ENCODE results near the gene SORCS3. TPM values are rescaled to one million over a fixed set of nuclear protein-coding genes. Genes with fewer than 3 reads are reported as not detected.

The SORCS3 gene
- polyA plus RNA-seq, 4 donors, result 0.07 to 0.31 TPM; not detected in 2

GRCh38 chr10:104834580-104834979, 193.5 kb downstream of the SORCS3 start:
- Histone ChIP-seq H3K27ac (ENCODE audit: low read depth in 1 of 3, low read length in 2 of 3) (no peak overlapping the region), H3K4me3 (ENCODE audit: low read depth in 1 of 3, low read length in 3 of 3) (no peak overlapping the region), H3K4me1 (ENCODE audit: control insufficient read depth in 3 of 3, insufficient read depth in 2 of 3, low read depth in 1 of 3, low read length in 2 of 3) (no peaks in the 10 kb centered on the region), H3K9me3 (ENCODE audit: control insufficient read depth in 2 of 2, insufficient read depth in 1 of 2, low read depth in 1 of 2, low read length in 1 of 2) (no peaks in the 10 kb centered on the region), H3K36me3 (ENCODE audit: control insufficient read depth in 3 of 3, insufficient read depth in 2 of 3, low read depth in 1 of 3, low read length in 3 of 3) (no peaks in the 10 kb centered on the region), H3K27me3 (ENCODE audit: control insufficient read depth in 3 of 3, insufficient read depth in 3 of 3, low read length in 3 of 3) (no peaks in the 10 kb centered on the region)
- FAIRE-seq (no peak), DNase-seq (no peak)
- WGBS, 3 donors, result 72 to 80% (median 78%) methylated on average over 1 of the region's 1 CpG

GRCh38 chr10:104835422-104835821, 194.3 kb downstream of the SORCS3 start:
- H3K27me3 ChIP-seq (ENCODE audit: control insufficient read depth in 3 of 3, insufficient read depth in 3 of 3, low read length in 3 of 3), result no peaks in the 10 kb centered on the region
- 53 to 57% (median 55%) methylated on average over 2 of the region's 2 CpGs for WGBS, 3 donors
- H3K27ac ChIP-seq (ENCODE audit: low read depth in 1 of 3, low read length in 2 of 3), result no peak overlapping the region
- H3K9me3 ChIP-seq (ENCODE audit: control insufficient read depth in 2 of 2, insufficient read depth in 1 of 2, low read depth in 1 of 2, low read length in 1 of 2), result no peaks in the 10 kb centered on the region
- no peaks in the 10 kb centered on the region for H3K36me3 ChIP-seq (ENCODE audit: control insufficient read depth in 3 of 3, insufficient read depth in 2 of 3, low read depth in 1 of 3, low read length in 3 of 3)
- H3K4me3 ChIP-seq (ENCODE audit: low read depth in 1 of 3, low read length in 3 of 3), result no peak overlapping the region
- DNase-seq, result no peak
- no peak for FAIRE-seq
- no peaks in the 10 kb centered on the region for H3K4me1 ChIP-seq (ENCODE audit: control insufficient read depth in 3 of 3, insufficient read depth in 2 of 3, low read depth in 1 of 3, low read length in 2 of 3)

- FAIRE-seq (no peak), DNase-seq (no peak)
- Histone ChIP-seq H3K4me3 (ENCODE audit: low read depth in 1 of 3, low read length in 3 of 3) (no peak overlapping the region), H3K27me3 (ENCODE audit: control insufficient read depth in 3 of 3, insufficient read depth in 3 of 3, low read length in 3 of 3) (no peaks in the 10 kb centered on the region), H3K27ac (ENCODE audit: low read depth in 1 of 3, low read length in 2 of 3) (no peak overlapping the region), H3K4me1 (ENCODE audit: control insufficient read depth in 3 of 3, insufficient read depth in 2 of 3, low read depth in 1 of 3, low read length in 2 of 3) (no peaks in the 10 kb centered on the region), H3K9me3 (ENCODE audit: control insufficient read depth in 2 of 2, insufficient read depth in 1 of 2, low read depth in 1 of 2, low read length in 1 of 2) (no peaks in the 10 kb centered on the region), H3K36me3 (ENCODE audit: control insufficient read depth in 3 of 3, insufficient read depth in 2 of 3, low read depth in 1 of 3, low read length in 3 of 3) (no peaks in the 10 kb centered on the region)
- WGBS, 3 donors, result 61 to 76% (median 63%) methylated on average over 3 of the region's 3 CpGs
Measured at GRCh38 chr10:104842704-104843103, 201.6 kb downstream of the SORCS3 start.

- DNase-seq, result no peak
- no peak for FAIRE-seq
- H3K4me1 ChIP-seq (ENCODE audit: control insufficient read depth in 3 of 3, insufficient read depth in 2 of 3, low read depth in 1 of 3, low read length in 2 of 3), result no peaks in the 10 kb centered on the region
- H3K27ac ChIP-seq (ENCODE audit: low read depth in 1 of 3, low read length in 2 of 3), result no peak overlapping the region
- WGBS, 3 donors, result 64 to 82% (median 69%) methylated on average over 3 of the region's 3 CpGs
- no peaks in the 10 kb centered on the region for H3K36me3 ChIP-seq (ENCODE audit: control insufficient read depth in 3 of 3, insufficient read depth in 2 of 3, low read depth in 1 of 3, low read length in 3 of 3)
- H3K27me3 ChIP-seq (ENCODE audit: control insufficient read depth in 3 of 3, insufficient read depth in 3 of 3, low read length in 3 of 3), result no peaks in the 10 kb centered on the region
- no peaks in the 10 kb centered on the region for H3K9me3 ChIP-seq (ENCODE audit: control insufficient read depth in 2 of 2, insufficient read depth in 1 of 2, low read depth in 1 of 2, low read length in 1 of 2)
- no peak overlapping the region for H3K4me3 ChIP-seq (ENCODE audit: low read depth in 1 of 3, low read length in 3 of 3)
Measured at GRCh38 chr10:104844073-104844472, 203.0 kb downstream of the SORCS3 start.

- DNase-seq (no peak), FAIRE-seq (no peak)
- Histone ChIP-seq H3K36me3 (ENCODE audit: control insufficient read depth in 3 of 3, insufficient read depth in 2 of 3, low read depth in 1 of 3, low read length in 3 of 3) (no peaks in the 10 kb centered on the region), H3K4me1 (ENCODE audit: control insufficient read depth in 3 of 3, insufficient read depth in 2 of 3, low read depth in 1 of 3, low read length in 2 of 3) (no peaks in the 10 kb centered on the region), H3K4me3 (ENCODE audit: low read depth in 1 of 3, low read length in 3 of 3) (no peak overlapping the region), H3K27me3 (ENCODE audit: control insufficient read depth in 3 of 3, insufficient read depth in 3 of 3, low read length in 3 of 3) (no peaks in the 10 kb centered on the region), H3K27ac (ENCODE audit: low read depth in 1 of 3, low read length in 2 of 3) (no peak overlapping the region), H3K9me3 (ENCODE audit: control insufficient read depth in 2 of 2, insufficient read depth in 1 of 2, low read depth in 1 of 2, low read length in 1 of 2) (no peaks in the 10 kb centered on the region)
- 75 to 89% (median 81%) methylated on average over 5 of the region's 5 CpGs for WGBS, 3 donors
Measured at GRCh38 chr10:104850023-104850422, 208.9 kb downstream of the SORCS3 start.

- Histone ChIP-seq H3K9me3 (ENCODE audit: control insufficient read depth in 2 of 2, insufficient read depth in 1 of 2, low read depth in 1 of 2, low read length in 1 of 2) (no peaks in the 10 kb centered on the region), H3K4me1 (ENCODE audit: control insufficient read depth in 3 of 3, insufficient read depth in 2 of 3, low read depth in 1 of 3, low read length in 2 of 3) (no peaks in the 10 kb centered on the region), H3K27me3 (ENCODE audit: control insufficient read depth in 3 of 3, insufficient read depth in 3 of 3, low read length in 3 of 3) (no peaks in the 10 kb centered on the region), H3K27ac (ENCODE audit: low read depth in 1 of 3, low read length in 2 of 3) (no peak overlapping the region), H3K4me3 (ENCODE audit: low read depth in 1 of 3, low read length in 3 of 3) (no peak overlapping the region), H3K36me3 (ENCODE audit: control insufficient read depth in 3 of 3, insufficient read depth in 2 of 3, low read depth in 1 of 3, low read length in 3 of 3) (no peaks in the 10 kb centered on the region)
- FAIRE-seq (no peak), DNase-seq (no peak)
- WGBS, 3 donors, result 69 to 74% (median 73%) methylated on average over 6 of the region's 6 CpGs
Measured at GRCh38 chr10:104867966-104868598, 227.0 kb downstream of the SORCS3 start.

- Histone ChIP-seq H3K27me3 (ENCODE audit: control insufficient read depth in 3 of 3, insufficient read depth in 3 of 3, low read length in 3 of 3) (no peaks in the 10 kb centered on the region), H3K27ac (ENCODE audit: low read depth in 1 of 3, low read length in 2 of 3) (no peak overlapping the region), H3K9me3 (ENCODE audit: control insufficient read depth in 2 of 2, insufficient read depth in 1 of 2, low read depth in 1 of 2, low read length in 1 of 2) (no peaks in the 10 kb centered on the region), H3K36me3 (ENCODE audit: control insufficient read depth in 3 of 3, insufficient read depth in 2 of 3, low read depth in 1 of 3, low read length in 3 of 3) (no peaks in the 10 kb centered on the region), H3K4me1 (ENCODE audit: control insufficient read depth in 3 of 3, insufficient read depth in 2 of 3, low read depth in 1 of 3, low read length in 2 of 3) (no peaks in the 10 kb centered on the region), H3K4me3 (ENCODE audit: low read depth in 1 of 3, low read length in 3 of 3) (no peak overlapping the region)
- DNase-seq, result no peak
- WGBS, 3 donors, result 74 to 78% (median 75%) methylated on average over 2 of the region's 2 CpGs
- FAIRE-seq, result no peak
Measured at GRCh38 chr10:104872691-104873090, 231.6 kb downstream of the SORCS3 start.

- H3K27ac ChIP-seq (ENCODE audit: low read depth in 1 of 3, low read length in 2 of 3), result no peak overlapping the region
- DNase-seq, result no peak
- no peaks in the 10 kb centered on the region for H3K36me3 ChIP-seq (ENCODE audit: control insufficient read depth in 3 of 3, insufficient read depth in 2 of 3, low read depth in 1 of 3, low read length in 3 of 3)
- no peaks in the 10 kb centered on the region for H3K4me1 ChIP-seq (ENCODE audit: control insufficient read depth in 3 of 3, insufficient read depth in 2 of 3, low read depth in 1 of 3, low read length in 2 of 3)
- no peaks in the 10 kb centered on the region for H3K27me3 ChIP-seq (ENCODE audit: control insufficient read depth in 3 of 3, insufficient read depth in 3 of 3, low read length in 3 of 3)
- H3K9me3 ChIP-seq (ENCODE audit: control insufficient read depth in 2 of 2, insufficient read depth in 1 of 2, low read depth in 1 of 2, low read length in 1 of 2), result no peaks in the 10 kb centered on the region
- no peak for FAIRE-seq
- H3K4me3 ChIP-seq (ENCODE audit: low read depth in 1 of 3, low read length in 3 of 3), result no peak overlapping the region
Measured at GRCh38 chr10:104873161-104873560, 232.1 kb downstream of the SORCS3 start.

GRCh38 chr10:104875561-104875960, 234.5 kb downstream of the SORCS3 start:
- Histone ChIP-seq H3K4me1 (ENCODE audit: control insufficient read depth in 3 of 3, insufficient read depth in 2 of 3, low read depth in 1 of 3, low read length in 2 of 3) (no peaks in the 10 kb centered on the region), H3K36me3 (ENCODE audit: control insufficient read depth in 3 of 3, insufficient read depth in 2 of 3, low read depth in 1 of 3, low read length in 3 of 3) (no peaks in the 10 kb centered on the region), H3K27me3 (ENCODE audit: control insufficient read depth in 3 of 3, insufficient read depth in 3 of 3, low read length in 3 of 3) (no peaks in the 10 kb centered on the region), H3K27ac (ENCODE audit: low read depth in 1 of 3, low read length in 2 of 3) (no peak overlapping the region), H3K9me3 (ENCODE audit: control insufficient read depth in 2 of 2, insufficient read depth in 1 of 2, low read depth in 1 of 2, low read length in 1 of 2) (no peaks in the 10 kb centered on the region), H3K4me3 (ENCODE audit: low read depth in 1 of 3, low read length in 3 of 3) (no peak overlapping the region)
- WGBS, 3 donors, result 64 to 88% (median 83%) methylated on average over 1 of the region's 1 CpG
- DNase-seq (no peak), FAIRE-seq (no peak)

Data from small intestine (tissue), 7 donors.